H1 (cell line): ENCODE results near the gene ANKLE1. TPM values are rescaled to one million over a fixed set of nuclear protein-coding genes. Genes with fewer than 3 reads are reported as not detected.

Experiments
- CREB1 ChIP-seq: IDR thresholded peaks from 2 replicates; pipeline ENCODE4 v1.6.1; 2012; ENCODE audit warnings: inconsistent platforms
- EGR1 ChIP-seq: IDR thresholded peaks from 2 replicates; pipeline ENCODE4 v1.6.1; 2011; ENCODE audit warnings: low read depth, low read length, borderline replicate concordance
- HDAC2 ChIP-seq, 2 experiments: fragments of 300-600 bp in 1 of 2; sonication (generic) in 1 of 2; IDR thresholded peaks; 2 replicates each; pipeline ENCODE4 v1.6.1; 2011 to 2012; ENCODE audit warnings: low read depth in 2 of 2, low read length in 2 of 2, mild to moderate bottlenecking in 2 of 2, moderate library complexity in 2 of 2, borderline replicate concordance in 1 of 2, inconsistent platforms in 1 of 2
- HDAC6 ChIP-seq: IDR thresholded peaks from one replicate; pipeline ENCODE4 v1.7.1; 2012; ENCODE audit warnings: low read depth, mild to moderate bottlenecking, inconsistent platforms, low read length, moderate library complexity
- KDM4A ChIP-seq: IDR thresholded peaks from one replicate; pipeline ENCODE4 v1.7.1; 2012; ENCODE audit warnings: low read depth, mild to moderate bottlenecking, moderate library complexity, low read length, inconsistent platforms; ENCODE audit not compliant: severe bottlenecking
- KDM5A ChIP-seq: fragments of 200-600 bp; IDR thresholded peaks from 2 replicates; pipeline ENCODE4 v1.7.1; 2012; ENCODE audit warnings: mild to moderate bottlenecking, low read length, inconsistent platforms, mixed read lengths
- NANOG ChIP-seq: IDR thresholded peaks from 2 replicates; pipeline ENCODE4 v1.6.1; 2011; ENCODE audit warnings: low read length, low read depth, mild to moderate bottlenecking, inconsistent platforms; ENCODE audit not compliant: insufficient read depth, poor library complexity, severe bottlenecking
- PHF8 ChIP-seq: fragments of 200-600 bp; sonication (generic); conservative IDR thresholded peaks from 2 replicates; pipeline ENCODE4 v1.7.1; 2012; ENCODE audit warnings: low read depth, mild to moderate bottlenecking, inconsistent platforms, low read length, moderate library complexity
- POLR2AphosphoS5 ChIP-seq: IDR thresholded peaks from 2 replicates; pipeline ENCODE4 v1.6.1; 2011; ENCODE audit warnings: low read depth, low read length
- SAP30 ChIP-seq: fragments of 300-600 bp; sonication (generic); IDR thresholded peaks from 2 replicates; pipeline ENCODE4 v1.7.1; 2012; ENCODE audit warnings: low read length, moderate library complexity, mild to moderate bottlenecking, inconsistent platforms; ENCODE audit not compliant: insufficient read depth, insufficient replicate concordance
- SIX5 ChIP-seq: IDR thresholded peaks from 2 replicates; pipeline ENCODE4 v1.6.1; 2011; ENCODE audit warnings: mild to moderate bottlenecking, low read depth, low read length
- SP2 ChIP-seq: IDR thresholded peaks from 2 replicates; pipeline ENCODE4 v1.6.1; 2012; ENCODE audit warnings: mild to moderate bottlenecking, low read length, inconsistent platforms
- TBP ChIP-seq: IDR thresholded peaks from 2 replicates; pipeline ENCODE4 v1.6.1; 2011; ENCODE audit warnings: low read depth, low read length, improper control_type of control experiment
- YY1 ChIP-seq: IDR thresholded peaks from 2 replicates; pipeline ENCODE4 v1.6.1; 2011; ENCODE audit warnings: low read depth, mild to moderate bottlenecking, low read length
- polyA plus RNA-seq, 7 experiments: library from polyadenylated mRNA; depleted of rRNA in 3 of 7; stranded (reverse) in 5 of 7; unstranded in 2 of 7; fragments of >200 nt in 5 of 7; fragments of 200-250 nt in 2 of 7; gene quantifications; 1 replicate in 5 of 7; 2 replicates in 1 of 7; 4 replicates in 1 of 7; pipeline versions ENCODE4 v1.2.1 to v1.2.3, GENCODE V29; 2011 to 2013; ENCODE audit warnings: missing spikeins in 2 of 7, mixed read lengths in 2 of 7
- total RNA-seq: library from RNA; stranded (reverse); fragmentation: NEBNext Ultra II Directional; extraction: Animal tissue kit (Norgen Biotek cat#: 25700); gene quantifications from 2 replicates; pipeline ENCODE4 v1.2.1, GENCODE V29; 2021
- TF ChIP-seq, protein P1 (sequence below), 3 experiments: IDR thresholded peaks; 1 replicate in 2 of 3; 2 replicates in 1 of 3; pipeline versions ENCODE4 v1.5.1 to v1.6.1; 2011; ENCODE audit warnings: low read length in 3 of 3, mild to moderate bottlenecking in 3 of 3, inconsistent platforms in 2 of 3, low read depth in 1 of 3, moderate library complexity in 1 of 3; ENCODE audit not compliant: insufficient read depth in 1 of 3; ENCODE audit errors: control extremely low read depth in 1 of 3
- TF ChIP-seq, protein P2 (sequence below): IDR thresholded peaks from 2 replicates; pipeline ENCODE4 v1.6.1; 2011; ENCODE audit warnings: low read depth, mild to moderate bottlenecking, low read length; ENCODE audit not compliant: insufficient read depth
- TF ChIP-seq, protein P3 (sequence below): IDR thresholded peaks from 2 replicates; pipeline ENCODE4 v1.6.1; 2012; ENCODE audit warnings: inconsistent platforms
- TF ChIP-seq, protein P4 (sequence below): IDR thresholded peaks from 2 replicates; pipeline ENCODE4 v1.6.1; 2012; ENCODE audit warnings: inconsistent platforms

The ANKLE1 gene
- total and polyA plus RNA-seq, 2 of the 8 experiments (the other 6 are each of a cell fraction or from before 2014, with no cell fraction given), result 6.1 to 9.6 TPM

DNA sequence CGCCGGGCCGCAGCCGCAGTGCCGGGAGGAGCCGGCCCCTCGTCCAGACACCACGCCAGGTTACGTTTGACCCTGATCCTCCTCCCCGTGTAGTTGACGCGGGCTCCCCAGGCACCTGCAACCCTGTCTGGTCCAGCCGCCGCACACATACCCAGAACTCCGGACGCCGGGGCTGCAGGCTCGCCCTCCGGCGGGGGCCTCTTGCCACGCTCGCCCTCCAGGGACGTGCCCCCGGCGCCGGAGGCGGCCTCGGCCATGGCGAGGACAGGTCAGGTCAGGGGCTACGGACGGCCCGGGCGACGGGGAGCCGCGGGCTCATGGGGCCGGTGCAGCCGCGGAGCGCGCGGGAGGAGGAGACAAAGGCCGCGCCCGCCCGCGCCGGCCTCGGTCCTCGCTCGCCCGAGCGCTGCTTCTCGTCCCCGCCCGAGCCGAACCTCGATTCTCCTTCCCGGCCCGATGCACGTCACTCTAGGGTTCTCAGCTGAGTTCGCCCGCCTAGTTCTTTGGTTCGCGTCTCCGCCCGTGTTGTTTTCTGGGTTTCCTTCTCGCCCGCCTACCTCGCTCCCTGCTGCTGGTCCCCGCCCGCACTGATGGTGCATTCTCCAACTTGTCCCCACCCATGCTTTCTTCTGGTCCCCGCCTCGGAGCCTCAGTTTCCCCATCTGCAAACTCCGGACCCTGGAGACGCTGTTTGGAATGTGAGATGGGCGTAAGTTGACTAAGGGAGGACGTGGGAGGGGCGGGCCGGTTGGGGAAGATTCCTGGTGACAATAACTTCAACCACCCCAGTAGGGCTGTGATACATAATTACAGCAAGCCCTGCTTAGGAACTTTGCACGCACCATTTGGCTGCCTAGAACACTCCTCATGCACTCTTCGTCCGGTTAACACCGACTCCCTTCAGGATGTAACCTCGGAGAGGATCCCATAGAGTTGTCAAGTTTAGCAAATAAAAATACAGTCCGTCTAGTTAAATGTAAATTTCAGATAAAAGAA lies 53.0 kb downstream of the ANKLE1 start, which contains the start of gene ANO8 (continued):
- TF ChIP-seq, protein P1, sequence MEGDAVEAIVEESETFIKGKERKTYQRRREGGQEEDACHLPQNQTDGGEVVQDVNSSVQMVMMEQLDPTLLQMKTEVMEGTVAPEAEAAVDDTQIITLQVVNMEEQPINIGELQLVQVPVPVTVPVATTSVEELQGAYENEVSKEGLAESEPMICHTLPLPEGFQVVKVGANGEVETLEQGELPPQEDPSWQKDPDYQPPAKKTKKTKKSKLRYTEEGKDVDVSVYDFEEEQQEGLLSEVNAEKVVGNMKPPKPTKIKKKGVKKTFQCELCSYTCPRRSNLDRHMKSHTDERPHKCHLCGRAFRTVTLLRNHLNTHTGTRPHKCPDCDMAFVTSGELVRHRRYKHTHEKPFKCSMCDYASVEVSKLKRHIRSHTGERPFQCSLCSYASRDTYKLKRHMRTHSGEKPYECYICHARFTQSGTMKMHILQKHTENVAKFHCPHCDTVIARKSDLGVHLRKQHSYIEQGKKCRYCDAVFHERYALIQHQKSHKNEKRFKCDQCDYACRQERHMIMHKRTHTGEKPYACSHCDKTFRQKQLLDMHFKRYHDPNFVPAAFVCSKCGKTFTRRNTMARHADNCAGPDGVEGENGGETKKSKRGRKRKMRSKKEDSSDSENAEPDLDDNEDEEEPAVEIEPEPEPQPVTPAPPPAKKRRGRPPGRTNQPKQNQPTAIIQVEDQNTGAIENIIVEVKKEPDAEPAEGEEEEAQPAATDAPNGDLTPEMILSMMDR (IDR thresholded peaks at IDR 0.05; ENCODE audit: control extremely low read depth in 1 of 3, insufficient read depth in 1 of 3, low read depth in 1 of 3, low read length in 3 of 3), result no peak
- peak; percentile 26; the same call in 1 of the 2 replicates for TF ChIP-seq POLR2AphosphoS5
- no peak; a peak in 1 of 4 replicates for TF ChIP-seq HDAC2 (IDR thresholded peaks at IDR 0.05; ENCODE audit: borderline replicate concordance in 1 of 2, low read depth in 2 of 2, low read length in 2 of 2)
- no peak for TF ChIP-seq SAP30
- no peak for TF ChIP-seq SIX5
- TF ChIP-seq, protein P2, sequence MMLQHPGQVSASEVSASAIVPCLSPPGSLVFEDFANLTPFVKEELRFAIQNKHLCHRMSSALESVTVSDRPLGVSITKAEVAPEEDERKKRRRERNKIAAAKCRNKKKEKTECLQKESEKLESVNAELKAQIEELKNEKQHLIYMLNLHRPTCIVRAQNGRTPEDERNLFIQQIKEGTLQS, result no peak
- no peak for TF ChIP-seq NANOG
- TF ChIP-seq HDAC6, result no peak
- TF ChIP-seq YY1, result 0 out of 2 replicates have a peak, but pooled peaks have one; percentile 19
- peak; percentile 89 for TF ChIP-seq CREB1
- no peak for TF ChIP-seq EGR1
- TF ChIP-seq SP2, result no peak
- peak; percentile 33; the same call in 1 of the 2 replicates for TF ChIP-seq TBP
- TF ChIP-seq, protein P3, sequence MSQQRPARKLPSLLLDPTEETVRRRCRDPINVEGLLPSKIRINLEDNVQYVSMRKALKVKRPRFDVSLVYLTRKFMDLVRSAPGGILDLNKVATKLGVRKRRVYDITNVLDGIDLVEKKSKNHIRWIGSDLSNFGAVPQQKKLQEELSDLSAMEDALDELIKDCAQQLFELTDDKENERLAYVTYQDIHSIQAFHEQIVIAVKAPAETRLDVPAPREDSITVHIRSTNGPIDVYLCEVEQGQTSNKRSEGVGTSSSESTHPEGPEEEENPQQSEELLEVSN, result no peak
- TF ChIP-seq, protein P4, sequence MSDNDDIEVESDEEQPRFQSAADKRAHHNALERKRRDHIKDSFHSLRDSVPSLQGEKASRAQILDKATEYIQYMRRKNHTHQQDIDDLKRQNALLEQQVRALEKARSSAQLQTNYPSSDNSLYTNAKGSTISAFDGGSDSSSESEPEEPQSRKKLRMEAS, result peak; percentile 62
- peak; percentile 65; the same call in 1 of the 2 replicates for TF ChIP-seq PHF8
- TF ChIP-seq KDM4A, result peak; percentile 95
- TF ChIP-seq KDM5A, result no peak
